ENCODE results near the gene RPL27A. TPM values are rescaled to one million over a fixed set of nuclear protein-coding genes. Genes with fewer than 3 reads are reported as not detected.

Gene RPL27A
- total RNA-seq, 1 donor from 2014 or later: 789 TPM

- peak overlapping the region; percentile 76 to 77 for H3K27ac ChIP-seq
- H3K4me1 ChIP-seq: peaks cover 0 to 12% of the 10 kb centered on the region in 2 donors
- DNase-seq (ENCODE audit: low spot score in 2 of 2): no peak
- H3K9me3 ChIP-seq: no peaks in the 10 kb centered on the region
- H3K27me3 ChIP-seq: no peaks in the 10 kb centered on the region
- intact Hi-C loops (cut with DNase I): no loop called here
- no peak overlapping the region for H3K4me3 ChIP-seq
- H3K36me3 ChIP-seq: peaks cover 66 to 79% of the 10 kb centered on the region in 2 donors
- TF ChIP-seq, protein P1, sequence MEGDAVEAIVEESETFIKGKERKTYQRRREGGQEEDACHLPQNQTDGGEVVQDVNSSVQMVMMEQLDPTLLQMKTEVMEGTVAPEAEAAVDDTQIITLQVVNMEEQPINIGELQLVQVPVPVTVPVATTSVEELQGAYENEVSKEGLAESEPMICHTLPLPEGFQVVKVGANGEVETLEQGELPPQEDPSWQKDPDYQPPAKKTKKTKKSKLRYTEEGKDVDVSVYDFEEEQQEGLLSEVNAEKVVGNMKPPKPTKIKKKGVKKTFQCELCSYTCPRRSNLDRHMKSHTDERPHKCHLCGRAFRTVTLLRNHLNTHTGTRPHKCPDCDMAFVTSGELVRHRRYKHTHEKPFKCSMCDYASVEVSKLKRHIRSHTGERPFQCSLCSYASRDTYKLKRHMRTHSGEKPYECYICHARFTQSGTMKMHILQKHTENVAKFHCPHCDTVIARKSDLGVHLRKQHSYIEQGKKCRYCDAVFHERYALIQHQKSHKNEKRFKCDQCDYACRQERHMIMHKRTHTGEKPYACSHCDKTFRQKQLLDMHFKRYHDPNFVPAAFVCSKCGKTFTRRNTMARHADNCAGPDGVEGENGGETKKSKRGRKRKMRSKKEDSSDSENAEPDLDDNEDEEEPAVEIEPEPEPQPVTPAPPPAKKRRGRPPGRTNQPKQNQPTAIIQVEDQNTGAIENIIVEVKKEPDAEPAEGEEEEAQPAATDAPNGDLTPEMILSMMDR (IDR thresholded peaks at IDR 0.05): no peak
Measured at GRCh38 chr11:8699903-8700302, 17.3 kb downstream of the RPL27A start.

GRCh38 chr11:8701891-8702597 is 19.5 kb downstream of the RPL27A start:
- H3K27me3 ChIP-seq: no peaks in the 10 kb centered on the region
- no peaks in the 10 kb centered on the region for H3K9me3 ChIP-seq
- TF ChIP-seq, protein P1 (IDR thresholded peaks at IDR 0.05): no peak
- intact Hi-C loops (cut with DNase I): no loop called here
- peaks cover 55 to 58% of the 10 kb centered on the region in 2 donors for H3K36me3 ChIP-seq
- peaks cover 0 to 17% of the 10 kb centered on the region in 2 donors for H3K4me1 ChIP-seq
- H3K4me3 ChIP-seq: no peak overlapping the region
- no peak for DNase-seq (ENCODE audit: low spot score in 2 of 2)
- H3K27ac ChIP-seq: peak overlapping the region in 1 of 2 donors; percentile 76

DNA sequence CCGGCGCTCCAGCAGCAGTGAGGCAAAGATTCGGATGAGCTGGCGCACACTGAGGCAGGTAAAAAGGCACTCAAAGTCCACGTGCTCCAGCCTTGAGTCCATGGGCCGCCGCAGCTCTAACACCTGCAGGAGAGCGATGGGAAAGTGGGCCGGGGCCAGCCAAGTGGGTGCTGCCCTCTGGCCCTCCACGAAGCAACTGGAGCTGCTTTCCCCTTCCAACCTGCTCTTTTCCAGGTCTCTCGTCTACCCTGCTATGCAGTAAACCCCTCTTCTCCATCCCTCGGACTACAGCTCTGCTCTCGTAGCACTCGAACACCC is 20.0 kb downstream of the RPL27A start:
- no peak overlapping the region for H3K27ac ChIP-seq
- peaks cover 50 to 53% of the 10 kb centered on the region in 2 donors for H3K36me3 ChIP-seq
- DNase-seq (ENCODE audit: low spot score in 2 of 2): no peak
- H3K9me3 ChIP-seq: no peaks in the 10 kb centered on the region
- H3K4me1 ChIP-seq: peaks cover under 1 to 22% of the 10 kb centered on the region in 2 donors
- intact Hi-C loops (cut with DNase I): no loop called here
- no peaks in the 10 kb centered on the region for H3K27me3 ChIP-seq
- TF ChIP-seq, protein P1 (IDR thresholded peaks at IDR 0.05): no peak
- H3K4me3 ChIP-seq: no peak overlapping the region

- peaks cover 12 to 36% of the 10 kb centered on the region in 2 donors for H3K4me1 ChIP-seq
- no peak overlapping the region for H3K4me3 ChIP-seq
Measured at GRCh38 chr11:8704136-8704535, 21.5 kb downstream of the RPL27A start.

DNA sequence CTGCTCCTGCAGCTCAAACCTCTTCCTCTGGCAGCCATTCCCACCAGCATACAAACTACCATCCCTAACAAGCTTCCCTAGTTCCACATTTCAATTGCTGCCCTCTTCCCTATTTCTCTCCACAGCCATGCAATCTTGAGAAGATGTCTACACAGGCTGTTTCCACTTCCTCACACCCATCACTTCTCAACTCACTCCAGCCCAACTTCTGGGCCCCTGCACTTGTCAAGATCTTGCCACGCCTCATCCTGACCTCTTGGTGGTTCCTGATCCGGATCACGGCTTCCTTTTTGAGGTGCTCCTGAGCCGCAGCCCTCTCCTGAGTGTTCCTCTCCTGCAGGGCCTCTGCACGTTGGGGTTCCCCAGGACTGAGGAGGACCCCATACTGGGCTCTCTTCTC is 22.6 kb downstream of the RPL27A start:
- TF ChIP-seq, protein P1 (IDR thresholded peaks at IDR 0.05): no peak
- DNase-seq (ENCODE audit: low spot score in 2 of 2): no peak
- Histone ChIP-seq H3K4me1 (peaks cover 17 to 36% of the 10 kb centered on the region in 2 donors), H3K27ac (peak overlapping the region in 1 of 2 donors; percentile 36), H3K27me3 (no peaks in the 10 kb centered on the region), H3K36me3 (peaks cover 32 to 36% of the 10 kb centered on the region in 2 donors), H3K4me3 (no peak overlapping the region), H3K9me3 (no peaks in the 10 kb centered on the region)
- intact Hi-C loops (cut with DNase I): no loop called here

More at GRCh38 chr11:8704136-8704535, 21.5 kb downstream of the RPL27A start:
- TF ChIP-seq, protein P1 (IDR thresholded peaks at IDR 0.05): no peak
- no peak for DNase-seq (ENCODE audit: low spot score in 2 of 2)
- Histone ChIP-seq H3K9me3 (no peaks in the 10 kb centered on the region), H3K27ac (peak overlapping the region; percentile 10 to 36), H3K36me3 (peaks cover 36 to 37% of the 10 kb centered on the region in 2 donors), H3K27me3 (no peaks in the 10 kb centered on the region)
- intact Hi-C loops (cut with DNase I): no loop called here

All from ascending aorta (tissue), 2 donors.